OCI-LY3 (cell line): ENCODE measurements around the gene ESAM.

Experiments
- H2AFZ ChIP-seq: fragments of 200-600, 300-600 bp; shearing (Covaris generic); 2 replicates; pipeline ENCODE4 v1.6.0; 2014; ENCODE audit warnings: antibody characterized with exemption, low read depth, low read length
- H3K27ac ChIP-seq: fragments of 200-600, 300-600 bp; sonication (generic); 2 replicates; pipeline ENCODE4 v1.5.1; 2014; ENCODE audit warnings: mild to moderate bottlenecking, low read length, moderate library complexity, mixed read lengths
- H3K27me3 ChIP-seq: fragments of 200-600, 300-600 bp; sonication (generic); 2 replicates; pipeline ENCODE4 v1.6.1; 2014; ENCODE audit warnings: low read depth, low read length, mixed read lengths
- H3K36me3 ChIP-seq: fragments of 200-600, 300-600 bp; sonication (generic); replicated peaks from 2 replicates; pipeline ENCODE3; 2014; ENCODE audit warnings: low read depth, low read length, mixed read lengths
- H3K4me1 ChIP-seq: fragments of 300-600, 200-600 bp; sonication (generic); 2 replicates; pipeline ENCODE4 v1.6.1; 2014; ENCODE audit warnings: low read length, mixed read lengths
- H3K4me2 ChIP-seq: fragments of 200-600, 300-600 bp; sonication (generic); 2 replicates; pipeline ENCODE4 v1.6.1; 2014; ENCODE audit warnings: low read length, mixed read lengths
- H3K4me3 ChIP-seq: fragments of 300-600, 200-600 bp; sonication (generic); 2 replicates; pipeline ENCODE4 v1.5.1; 2014; ENCODE audit warnings: antibody characterized with exemption, mild to moderate bottlenecking, low read length, moderate library complexity
- H3K79me2 ChIP-seq: fragments of 300-600, 200-600 bp; shearing (Covaris generic); 2 replicates; pipeline ENCODE4 v1.6.1; 2014; ENCODE audit warnings: mild to moderate bottlenecking, low read length, mixed read lengths
- H3K9ac ChIP-seq: fragments of 300-600, 200-600 bp; shearing (Covaris generic); 2 replicates; pipeline ENCODE4 v1.6.0; 2014; ENCODE audit warnings: mild to moderate bottlenecking, low read length, moderate library complexity
- H3K9me3 ChIP-seq: fragments of 200-600, 300-600 bp; shearing (Covaris generic); 2 replicates; pipeline ENCODE4 v1.6.1; 2014; ENCODE audit warnings: low read length, mixed read lengths; ENCODE audit not compliant: insufficient read depth
- H4K20me1 ChIP-seq: fragments of 200-600, 300-600 bp; sonication (generic); 2 replicates; pipeline ENCODE4 v1.6.1; 2016; ENCODE audit warnings: low read length, mixed read lengths; ENCODE audit not compliant: insufficient read depth
- CTCF ChIP-seq: fragments of 200-600, 300-600 bp; sonication (generic); IDR thresholded peaks from 2 replicates; pipeline ENCODE4 v1.5.1; 2014; ENCODE audit warnings: antibody characterized with exemption, low read length, low read depth
- EZH2phosphoT487 ChIP-seq: fragments of 200-600 bp; shearing (Covaris generic); IDR thresholded peaks from 2 replicates; pipeline ENCODE4 v1.6.1; 2018; ENCODE audit warnings: antibody characterized with exemption, mixed run types, low read depth

Gene ESAM

GRCh38 chr11:124746621-124747243, 15.4 kb downstream of the ESAM start:
- Histone ChIP-seq H3K4me1 (peaks cover 27% of the 10 kb centered on the region), H3K4me2 (peak overlapping the region; percentile 94), H3K27me3 (no peaks in the 10 kb centered on the region), H3K79me2 (no peaks in the 10 kb centered on the region), H4K20me1 (no peaks in the 10 kb centered on the region), H3K36me3 (no peaks in the 10 kb centered on the region), H3K27ac (peak overlapping the region; percentile 50), H3K9me3 (no peaks in the 10 kb centered on the region), H2AFZ (peak overlapping the region; percentile 98), H3K4me3 (peak overlapping the region; percentile 98), H3K9ac (peak overlapping the region; percentile 94)
- TF ChIP-seq EZH2phosphoT487 (no peak), CTCF (peak; percentile 72)

DNA sequence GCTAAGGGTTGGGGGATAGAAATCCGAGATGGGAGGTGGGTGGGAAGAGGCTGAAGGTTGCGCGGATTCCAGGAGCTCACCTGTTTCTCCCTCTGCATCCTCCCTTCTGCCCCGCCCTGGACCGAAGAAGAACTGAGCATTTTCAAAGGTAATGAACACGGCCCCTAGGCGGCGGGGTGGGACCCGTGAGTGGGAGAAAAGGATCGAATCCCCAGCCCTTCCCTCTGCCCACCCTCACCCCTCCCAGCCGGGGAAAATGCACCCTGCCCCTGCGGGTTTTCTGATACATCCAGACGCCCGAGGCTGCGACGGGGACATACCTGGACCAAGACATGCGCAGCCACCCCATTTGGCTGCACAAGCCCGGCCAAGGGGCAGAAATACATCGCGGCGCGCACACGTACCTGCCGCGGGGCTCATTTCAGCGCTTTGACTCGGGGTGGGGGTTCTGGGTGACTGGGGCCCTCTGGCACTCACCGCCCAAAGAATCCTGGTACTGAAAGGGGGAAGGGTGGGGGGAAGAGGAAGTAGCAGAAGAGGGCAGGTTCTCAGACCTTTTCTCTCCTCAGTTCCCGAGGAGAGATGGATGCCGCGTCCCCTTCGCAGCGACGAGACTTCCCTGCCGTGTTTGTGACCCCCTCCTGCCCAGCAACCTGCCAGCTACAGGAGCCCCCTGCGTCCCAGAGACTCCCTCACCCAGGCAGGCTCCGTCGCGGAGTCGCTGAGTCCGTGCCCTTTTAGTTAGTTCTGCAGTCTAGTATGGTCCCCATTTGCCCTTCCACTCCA, 16.1 kb downstream of the ESAM start:
- no peaks in the 10 kb centered on the region for H4K20me1 ChIP-seq
- H3K4me2 ChIP-seq = peak overlapping the region; percentile 94
- peak overlapping the region; percentile 98 for H2AFZ ChIP-seq
- 0 out of 2 replicates have a peak, but pooled peaks cover 1% of the 10 kb centered on the region for H3K27me3 ChIP-seq
- peak overlapping the region; percentile 50 for H3K27ac ChIP-seq
- no peaks in the 10 kb centered on the region for H3K79me2 ChIP-seq
- TF ChIP-seq CTCF = peak; percentile 45
- TF ChIP-seq EZH2phosphoT487 = no peak
- H3K4me3 ChIP-seq = peak overlapping the region; percentile 98
- no peaks in the 10 kb centered on the region for H3K36me3 ChIP-seq
- H3K9me3 ChIP-seq = no peaks in the 10 kb centered on the region
- peaks cover 27% of the 10 kb centered on the region for H3K4me1 ChIP-seq
- H3K9ac ChIP-seq = peak overlapping the region; percentile 94

DNA sequence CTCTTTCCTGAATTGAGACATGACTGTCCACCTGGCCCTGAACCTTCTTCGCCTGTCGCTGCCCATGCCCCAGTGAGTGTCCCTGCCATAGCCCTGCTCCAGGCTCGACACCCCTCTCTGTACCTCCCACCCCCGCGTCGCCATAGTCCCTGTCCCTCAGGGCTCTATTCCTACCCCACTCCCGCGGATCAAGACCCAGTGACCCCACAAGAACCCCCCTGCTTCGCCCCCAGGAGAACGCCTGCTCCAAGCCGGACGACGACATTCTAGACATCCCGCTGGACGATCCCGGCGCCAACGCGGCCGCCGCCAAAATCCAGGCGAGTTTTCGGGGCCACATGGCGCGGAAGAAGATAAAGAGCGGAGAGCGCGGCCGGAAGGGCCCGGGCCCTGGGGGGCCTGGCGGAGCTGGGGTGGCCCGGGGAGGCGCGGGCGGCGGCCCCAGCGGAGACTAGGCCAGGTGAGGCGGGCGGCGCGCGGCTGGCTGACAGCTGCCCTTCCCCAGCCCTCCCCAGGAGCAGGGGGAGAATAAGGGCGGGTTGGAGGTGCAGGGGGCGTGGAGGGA, 16.7 kb downstream of the ESAM start:
- TF ChIP-seq CTCF (no peak), EZH2phosphoT487 (no peak)
- H4K20me1 ChIP-seq = no peaks in the 10 kb centered on the region
- peaks cover 29% of the 10 kb centered on the region for H3K4me1 ChIP-seq
- peak overlapping the region; percentile 98 for H3K4me3 ChIP-seq
- no peaks in the 10 kb centered on the region for H3K36me3 ChIP-seq
- no peak overlapping the region for H3K9ac ChIP-seq
- H3K4me2 ChIP-seq = peak overlapping the region; percentile 94
- no peak overlapping the region for H3K27ac ChIP-seq
- H3K9me3 ChIP-seq = no peaks in the 10 kb centered on the region
- no peaks in the 10 kb centered on the region for H3K79me2 ChIP-seq
- H3K27me3 ChIP-seq = peaks cover 8% of the 10 kb centered on the region
- no peak overlapping the region for H2AFZ ChIP-seq

DNA sequence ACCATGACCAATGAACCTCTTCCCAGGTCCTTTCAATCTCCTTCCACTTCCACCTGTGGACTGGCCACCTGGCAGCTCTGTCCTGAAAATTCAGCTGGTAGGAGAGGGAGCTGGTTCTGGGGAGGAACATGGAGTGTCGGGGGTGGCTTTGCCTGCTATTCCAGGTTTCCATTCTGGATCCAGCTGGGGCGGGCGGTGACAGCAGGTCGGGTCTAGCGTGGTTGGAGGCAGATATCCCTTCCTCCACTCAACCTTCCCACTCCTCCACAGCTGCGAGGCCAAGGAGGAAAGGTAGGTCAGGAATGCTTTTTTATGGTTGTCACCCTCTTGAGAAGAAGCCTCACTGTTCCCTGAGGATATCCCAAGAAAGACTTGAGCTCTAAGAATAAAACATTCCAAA, 19.0 kb downstream of the ESAM start:
- Histone ChIP-seq H3K27me3 (peaks cover 21% of the 10 kb centered on the region), H3K4me2 (no peak overlapping the region), H3K27ac (no peak overlapping the region), H3K36me3 (no peaks in the 10 kb centered on the region), H3K4me3 (no peak overlapping the region), H4K20me1 (no peaks in the 10 kb centered on the region), H3K9me3 (no peaks in the 10 kb centered on the region), H3K9ac (no peak overlapping the region), H3K79me2 (no peaks in the 10 kb centered on the region), H2AFZ (no peak overlapping the region), H3K4me1 (peaks cover 16% of the 10 kb centered on the region)
- TF ChIP-seq CTCF = no peak
- no peak for TF ChIP-seq EZH2phosphoT487
